OCI-LY7 (cell line): ENCODE measurements around the gene PLA2G4D.

Experiments used
- CTCF ChIP-seq: fragments of 200-600 bp; sonication (generic); conservative IDR thresholded peaks from 2 replicates; pipeline ENCODE4 v1.5.1; 2014; ENCODE audit warnings: mild to moderate bottlenecking, antibody characterized with exemption, low read length, moderate library complexity, mixed read lengths
- EZH2phosphoT487 ChIP-seq: fragments of 200-600 bp; sonication (generic); IDR thresholded peaks from 2 replicates; pipeline ENCODE4 v1.6.1; 2018; ENCODE audit warnings: low read depth, borderline replicate concordance, mild to moderate bottlenecking, mixed run types, antibody characterized with exemption, low read length, moderate library complexity, mixed read lengths

- TF ChIP-seq CTCF (no peak), EZH2phosphoT487 (no peak)
Measured at GRCh38 chr15:42058791-42059190, 35.6 kb downstream of the PLA2G4D start.
